Activated CD4-positive, alpha-beta T cell treated with anti-CD3 and anti-CD28 coated beads, Interleukin-2, amount 10 ng/mL, durations not matched to agents 24 days and 14 days (primary cell): Measurements from ENCODE around the gene CHST13. TPM values are rescaled to one million over a fixed set of nuclear protein-coding genes. Genes with fewer than 3 reads are reported as not detected.

Experiments used
- DNase-seq: peaks from one replicate; pipeline ENCODE4 v3.0.0; 2022
- H3K27ac Mint-ChIP-seq: one replicate; pipeline ENCODE4 v1.8.0; 2022; ENCODE audit warnings: mild to moderate bottlenecking, mixed read lengths
- H3K27me3 Mint-ChIP-seq: one replicate; pipeline ENCODE4 v1.8.0; 2022; ENCODE audit warnings: mixed read lengths
- H3K36me3 Mint-ChIP-seq: one replicate; pipeline ENCODE4 v1.8.0; 2022; ENCODE audit warnings: low read depth, mild to moderate bottlenecking, mixed read lengths
- H3K4me1 Mint-ChIP-seq: one replicate; pipeline ENCODE4 v1.8.0; 2021; ENCODE audit warnings: mixed read lengths
- H3K4me3 Mint-ChIP-seq: one replicate; pipeline ENCODE4 v1.8.0; 2022; ENCODE audit warnings: mild to moderate bottlenecking, moderate library complexity, mixed read lengths
- H3K9me3 Mint-ChIP-seq: one replicate; pipeline ENCODE4 v1.8.0; 2021; ENCODE audit warnings: mixed read lengths
- intact Hi-C: fragments of 100-400 bp; cut with micrococcal nuclease; formaldehyde crosslinking; loops from one replicate; pipeline ENCODE4 v1.15.1; 2023
- total RNA-seq: library from RNA; stranded (reverse); gene quantifications from 2 replicates; pipeline ENCODE4 v1.2.3, GENCODE V29; 2022

CHST13 gene
- total RNA-seq, 1 donor from 2014 or later, result not detected

- intact Hi-C loops, result no loop called here
- no peak for DNase-seq
- no peaks in the 10 kb centered on the region for H3K9me3 Mint-ChIP-seq
- no peaks in the 10 kb centered on the region for H3K4me1 Mint-ChIP-seq
- H3K36me3 Mint-ChIP-seq, result no peaks in the 10 kb centered on the region
- no peaks in the 10 kb centered on the region for H3K27me3 Mint-ChIP-seq
- no peak overlapping the region for H3K27ac Mint-ChIP-seq
- H3K4me3 Mint-ChIP-seq, result no peak overlapping the region
Measured at GRCh38 chr3:126508564-126508964, 15.4 kb upstream of the CHST13 start.

- no peaks in the 10 kb centered on the region for H3K27me3 Mint-ChIP-seq
- H3K4me3 Mint-ChIP-seq, result no peak overlapping the region
- no peak for DNase-seq
- no peaks in the 10 kb centered on the region for H3K36me3 Mint-ChIP-seq
- H3K4me1 Mint-ChIP-seq, result no peaks in the 10 kb centered on the region
- no peak overlapping the region for H3K27ac Mint-ChIP-seq
- no peaks in the 10 kb centered on the region for H3K9me3 Mint-ChIP-seq
- intact Hi-C loops, result no loop called here
Measured at GRCh38 chr3:126509597-126510307, 14.2 kb upstream of the CHST13 start.

DNA sequence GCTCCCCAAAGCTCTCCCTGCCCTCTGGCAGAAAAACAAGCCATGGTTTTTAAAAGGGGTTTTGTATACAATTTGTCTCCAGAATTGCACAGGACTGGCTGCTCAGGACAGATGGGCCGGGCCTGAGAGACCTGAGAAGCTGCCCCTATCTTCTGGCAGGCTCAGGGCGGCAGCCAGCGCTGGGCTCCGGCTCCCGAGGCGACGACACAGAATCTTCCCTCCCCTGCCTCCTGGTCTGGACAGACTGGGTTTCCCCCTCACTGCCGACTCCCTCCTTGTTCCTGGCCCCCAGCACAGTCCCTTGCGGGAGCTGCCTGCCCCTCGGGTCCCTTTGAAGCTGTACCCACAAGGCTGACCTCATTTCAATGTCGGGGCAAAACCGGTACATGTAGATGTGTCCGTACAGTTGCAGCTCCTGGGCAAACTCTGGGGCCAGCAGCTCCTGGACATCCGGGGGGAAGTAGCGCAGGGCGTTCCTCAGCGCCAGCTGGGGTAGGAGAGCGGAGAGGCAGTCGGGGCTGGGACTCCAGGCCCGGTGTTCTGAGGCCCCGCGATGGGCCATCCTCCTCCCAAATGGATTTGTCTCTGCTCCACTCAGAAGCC is 13.5 kb upstream of the CHST13 start:
- no peak overlapping the region for H3K4me3 Mint-ChIP-seq
- no peaks in the 10 kb centered on the region for H3K4me1 Mint-ChIP-seq
- H3K36me3 Mint-ChIP-seq, result no peaks in the 10 kb centered on the region
- no peaks in the 10 kb centered on the region for H3K9me3 Mint-ChIP-seq
- intact Hi-C loops, result no loop called here
- no peak for DNase-seq
- H3K27ac Mint-ChIP-seq, result no peak overlapping the region
- no peaks in the 10 kb centered on the region for H3K27me3 Mint-ChIP-seq

DNA sequence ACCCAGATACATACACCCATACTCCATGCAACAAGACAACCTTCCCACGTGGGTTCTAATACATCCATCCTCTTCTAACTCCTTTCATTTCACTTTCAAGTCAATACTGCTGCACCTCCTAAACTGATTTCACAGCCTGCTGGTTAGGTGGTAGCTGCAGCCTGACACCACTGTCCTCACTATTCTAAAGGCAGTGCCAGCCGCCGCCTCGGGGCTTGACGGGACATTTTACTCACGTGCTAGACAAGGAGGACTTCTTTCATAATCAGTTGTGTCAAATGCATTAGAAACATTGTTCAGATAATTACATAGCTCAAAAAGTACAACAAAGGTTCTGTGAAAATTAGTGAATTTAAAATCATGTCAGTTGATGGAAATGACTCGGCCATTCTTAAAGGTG is 12.7 kb upstream of the CHST13 start:
- DNase-seq, result no peak
- intact Hi-C loops, result no loop called here
- no peaks in the 10 kb centered on the region for H3K27me3 Mint-ChIP-seq
- no peaks in the 10 kb centered on the region for H3K36me3 Mint-ChIP-seq
- no peak overlapping the region for H3K4me3 Mint-ChIP-seq
- no peak overlapping the region for H3K27ac Mint-ChIP-seq
- H3K9me3 Mint-ChIP-seq, result no peaks in the 10 kb centered on the region
- no peaks in the 10 kb centered on the region for H3K4me1 Mint-ChIP-seq

DNA sequence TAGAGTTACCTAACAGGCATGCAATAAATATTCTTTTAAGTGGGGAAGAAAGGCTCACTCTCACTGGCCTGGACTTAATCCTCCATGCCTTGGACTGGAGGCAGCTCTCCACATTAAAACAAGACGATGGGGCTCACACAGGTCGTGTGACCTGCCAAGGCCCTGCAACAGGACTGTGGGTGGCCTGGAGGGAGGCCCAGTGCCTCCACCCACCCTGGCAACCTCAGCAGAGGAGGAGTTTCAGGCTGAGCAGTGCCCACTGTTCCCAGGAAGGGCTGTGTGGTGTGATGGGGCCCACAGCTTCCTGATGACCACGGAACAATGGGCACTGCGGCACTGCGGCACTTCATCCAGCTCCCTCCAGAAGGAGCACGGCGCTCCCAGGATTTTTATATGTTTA is 11.9 kb upstream of the CHST13 start:
- intact Hi-C loops, result no loop called here
- Mint-ChIP-seq H3K27me3 (no peaks in the 10 kb centered on the region), H3K4me1 (no peaks in the 10 kb centered on the region), H3K9me3 (no peaks in the 10 kb centered on the region), H3K36me3 (no peaks in the 10 kb centered on the region), H3K4me3 (no peak overlapping the region), H3K27ac (no peak overlapping the region)
- no peak for DNase-seq

GRCh38 chr3:126512916-126513650 is 10.9 kb upstream of the CHST13 start:
- no peaks in the 10 kb centered on the region for H3K27me3 Mint-ChIP-seq
- H3K4me1 Mint-ChIP-seq, result no peaks in the 10 kb centered on the region
- no peaks in the 10 kb centered on the region for H3K36me3 Mint-ChIP-seq
- intact Hi-C loops, result no loop called here
- DNase-seq, result no peak
- H3K27ac Mint-ChIP-seq, result no peak overlapping the region
- H3K4me3 Mint-ChIP-seq, result no peak overlapping the region
- H3K9me3 Mint-ChIP-seq, result no peaks in the 10 kb centered on the region

GRCh38 chr3:126514161-126514560 is 9.8 kb upstream of the CHST13 start:
- intact Hi-C loops, result no loop called here
- no peak overlapping the region for H3K4me3 Mint-ChIP-seq
- H3K4me1 Mint-ChIP-seq, result no peaks in the 10 kb centered on the region
- no peaks in the 10 kb centered on the region for H3K9me3 Mint-ChIP-seq
- no peaks in the 10 kb centered on the region for H3K27me3 Mint-ChIP-seq
- no peak overlapping the region for H3K27ac Mint-ChIP-seq
- H3K36me3 Mint-ChIP-seq, result no peaks in the 10 kb centered on the region
- no peak for DNase-seq

DNA sequence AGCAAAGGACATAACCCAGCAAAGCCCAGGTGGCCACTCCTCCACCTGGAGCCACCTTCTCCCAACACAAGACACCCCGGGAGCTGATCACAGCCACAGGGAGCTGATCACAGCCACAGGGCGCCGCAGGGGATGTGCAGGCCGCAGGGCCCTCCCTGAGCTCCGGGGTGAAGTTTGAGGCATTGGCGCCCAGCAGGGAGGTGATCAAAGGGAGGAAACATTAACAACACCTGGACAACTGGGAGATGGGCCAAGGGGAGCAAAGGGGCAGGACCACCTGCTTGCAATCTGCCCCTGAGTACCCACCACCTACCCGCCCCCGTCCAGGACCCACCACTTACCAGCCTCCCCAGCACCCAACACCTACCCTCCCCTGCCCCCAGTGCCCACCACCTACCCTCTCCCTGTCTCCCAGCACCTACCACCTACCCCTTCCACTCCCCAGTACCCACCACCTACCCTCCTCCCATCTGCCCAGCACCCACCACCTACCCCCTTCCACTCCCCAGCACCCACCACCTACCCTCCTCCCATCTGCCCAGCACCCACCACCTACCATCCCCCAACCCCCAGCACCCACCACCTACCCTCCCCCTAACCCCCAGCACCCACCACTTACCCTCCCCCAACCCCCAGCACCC is 8.8 kb upstream of the CHST13 start:
- H3K9me3 Mint-ChIP-seq, result no peaks in the 10 kb centered on the region
- no peak overlapping the region for H3K4me3 Mint-ChIP-seq
- no peak overlapping the region for H3K27ac Mint-ChIP-seq
- intact Hi-C loops, result no loop called here
- H3K4me1 Mint-ChIP-seq, result no peaks in the 10 kb centered on the region
- no peak for DNase-seq
- no peaks in the 10 kb centered on the region for H3K27me3 Mint-ChIP-seq
- no peaks in the 10 kb centered on the region for H3K36me3 Mint-ChIP-seq

DNA sequence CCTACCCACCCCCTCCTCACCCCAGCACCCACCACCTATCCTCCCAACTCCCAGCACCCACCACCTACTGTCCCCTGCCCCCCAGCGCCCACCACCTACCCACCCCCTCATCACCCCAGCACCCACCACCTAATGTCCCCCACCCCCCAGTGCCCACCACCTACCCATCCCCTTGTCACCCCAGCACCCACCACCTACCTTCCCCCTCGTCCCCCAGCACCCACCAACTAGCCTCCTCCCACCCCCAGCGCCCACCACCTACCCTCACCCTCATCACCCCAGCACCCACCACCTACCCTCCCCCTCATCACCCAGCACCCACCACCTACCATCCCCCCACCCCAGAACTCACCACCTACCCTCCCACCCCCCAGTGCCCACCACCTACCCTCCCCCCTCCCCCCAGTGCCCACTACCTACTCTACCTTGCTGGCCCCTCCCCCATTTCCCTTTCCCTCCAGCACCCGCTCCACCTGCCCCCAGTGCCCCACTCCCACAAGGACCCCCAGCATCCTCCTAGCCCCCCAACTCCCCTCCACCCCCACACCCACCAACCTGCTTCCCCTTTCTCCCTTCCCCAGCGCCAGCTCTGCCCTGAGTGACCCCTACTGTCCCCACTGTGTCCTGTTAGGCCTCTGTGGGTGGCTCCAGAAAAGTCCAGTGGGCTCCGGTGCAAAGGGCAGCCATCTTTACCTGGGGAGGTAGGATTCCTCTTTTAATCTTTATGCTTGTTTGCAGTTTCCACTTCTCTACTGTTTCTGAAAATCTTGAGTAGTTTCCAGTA is 7.6 kb upstream of the CHST13 start:
- DNase-seq, result no peak
- H3K27me3 Mint-ChIP-seq, result no peaks in the 10 kb centered on the region
- H3K4me1 Mint-ChIP-seq, result no peaks in the 10 kb centered on the region
- intact Hi-C loops, result no loop called here
- no peak overlapping the region for H3K27ac Mint-ChIP-seq
- H3K36me3 Mint-ChIP-seq, result no peaks in the 10 kb centered on the region
- H3K9me3 Mint-ChIP-seq, result no peaks in the 10 kb centered on the region
- H3K4me3 Mint-ChIP-seq, result no peak overlapping the region

DNA sequence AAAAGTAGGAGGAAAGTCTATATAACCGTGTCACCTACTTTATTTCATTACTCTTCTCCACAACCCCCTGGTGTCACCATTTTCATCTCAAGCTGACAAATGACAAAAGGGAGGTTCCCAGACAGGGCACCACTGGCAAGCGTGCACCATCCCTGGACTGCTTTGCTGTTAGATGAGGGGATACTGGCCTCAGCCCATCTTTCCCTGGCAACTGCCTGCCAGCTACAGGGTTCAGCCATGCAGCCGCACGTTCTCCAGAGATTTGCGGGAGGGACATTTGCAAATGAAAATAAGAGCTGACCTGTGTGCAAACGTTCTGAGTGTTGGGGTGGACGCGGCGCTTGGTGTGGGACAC is 7.0 kb upstream of the CHST13 start:
- Mint-ChIP-seq H3K4me3 (no peak overlapping the region), H3K4me1 (no peaks in the 10 kb centered on the region), H3K27me3 (no peaks in the 10 kb centered on the region), H3K27ac (no peak overlapping the region), H3K36me3 (no peaks in the 10 kb centered on the region), H3K9me3 (no peaks in the 10 kb centered on the region)
- DNase-seq, result no peak
- intact Hi-C loops, result no loop called here

- no peaks in the 10 kb centered on the region for H3K4me1 Mint-ChIP-seq
- no peaks in the 10 kb centered on the region for H3K36me3 Mint-ChIP-seq
- no peak within 1 kb of the TSS for H3K27ac Mint-ChIP-seq
- DNase-seq, result no peak
- intact Hi-C loops, result no loop called here
- H3K9me3 Mint-ChIP-seq, result no peaks in the 10 kb centered on the region
- no peak within 1 kb of the TSS for H3K4me3 Mint-ChIP-seq
- no peaks in the 10 kb centered on the region for H3K27me3 Mint-ChIP-seq
Measured at GRCh38 chr3:126517291-126517951, 6.5 kb upstream of the CHST13 start, which contains the start of gene UROC1. Gene UROC1 (minus strand): TSS chr3:126517773. CDS start chr3:126517719, 54 bp downstream.

DNA sequence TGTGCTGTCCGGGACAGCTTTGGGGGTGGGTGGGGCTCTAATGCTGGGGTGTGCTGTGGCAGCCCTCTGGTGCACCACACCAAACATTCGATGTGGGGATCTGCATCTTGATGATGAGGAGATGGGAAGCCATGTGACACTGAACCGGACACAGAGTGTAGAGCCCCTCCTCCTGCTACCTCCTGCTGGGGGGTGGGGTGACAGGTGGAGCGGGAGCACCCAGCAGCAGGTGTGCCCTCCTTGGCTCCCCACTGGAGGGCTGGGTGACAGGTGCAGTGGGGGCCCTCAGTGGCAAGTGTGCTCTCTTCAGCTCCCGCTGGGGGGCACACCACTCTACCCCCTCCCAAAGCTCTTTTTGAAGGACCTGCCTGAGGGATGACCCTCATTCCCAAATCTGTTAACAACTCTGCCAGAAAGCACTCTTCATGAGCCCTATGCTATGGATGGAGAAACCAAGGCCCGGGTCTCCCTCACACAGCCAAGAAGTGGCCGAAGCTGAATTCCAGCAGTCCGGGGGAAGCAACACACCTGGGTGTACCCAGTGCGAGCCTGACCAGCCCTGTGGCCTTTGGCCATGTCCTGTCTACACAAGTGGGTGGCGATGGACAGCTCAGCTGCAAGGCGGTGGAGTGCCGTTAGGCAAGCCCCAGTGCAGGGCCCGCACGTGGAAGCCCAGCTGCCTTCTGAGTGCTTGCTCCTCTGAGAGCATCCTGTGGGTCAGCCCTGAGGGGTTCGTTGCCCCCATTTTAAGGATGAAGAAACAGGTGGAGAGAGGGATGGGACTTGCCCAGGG is 5.8 kb upstream of the CHST13 start:
- DNase-seq, result no peak
- Mint-ChIP-seq H3K27me3 (peaks cover 7% of the 10 kb centered on the region), H3K4me3 (no peak overlapping the region), H3K4me1 (no peaks in the 10 kb centered on the region), H3K9me3 (no peaks in the 10 kb centered on the region), H3K36me3 (no peaks in the 10 kb centered on the region), H3K27ac (no peak overlapping the region)
- intact Hi-C loops, result no loop called here

DNA sequence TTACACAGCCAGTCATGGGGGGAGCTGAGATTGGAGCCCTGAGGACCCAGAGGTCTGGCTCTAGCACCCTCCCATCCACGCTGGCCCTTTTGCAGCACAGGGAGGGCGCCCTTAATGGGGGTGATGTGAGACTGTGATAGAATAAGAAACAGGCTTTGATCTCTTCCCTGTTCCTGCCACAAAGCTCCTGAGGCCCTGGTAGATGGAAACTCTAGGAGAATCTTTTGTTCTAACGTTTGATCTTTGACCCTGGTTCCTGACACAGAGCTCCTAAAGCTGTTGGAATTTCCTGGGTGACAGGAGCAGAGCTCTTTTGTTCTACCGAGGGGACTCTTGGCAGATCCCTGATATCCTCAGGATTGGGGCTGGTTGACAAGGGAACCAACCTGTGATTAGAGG is 5.2 kb upstream of the CHST13 start:
- intact Hi-C loops, result no loop called here
- no peak overlapping the region for H3K4me3 Mint-ChIP-seq
- DNase-seq, result no peak
- no peaks in the 10 kb centered on the region for H3K4me1 Mint-ChIP-seq
- no peaks in the 10 kb centered on the region for H3K9me3 Mint-ChIP-seq
- H3K27me3 Mint-ChIP-seq, result peaks cover 11% of the 10 kb centered on the region
- H3K36me3 Mint-ChIP-seq, result no peaks in the 10 kb centered on the region
- H3K27ac Mint-ChIP-seq, result no peak overlapping the region
